WTC11 (cell line): ENCODE data around the gene RHBDL1. TPM values are rescaled to one million over a fixed set of nuclear protein-coding genes. Genes with fewer than 3 reads are reported as not detected.

Experiments
- ATAC-seq: fragments of 200-7000 bp; cut with Tn5 transposase; 2 replicates; pipeline ENCODE4 v1.10.0; 2021; ENCODE audit warnings: mild to moderate bottlenecking, moderate library complexity
- CTCF ChIA-PET: fragments of 300-600 bp; sonication (Branson Sonifier 250); formaldehyde crosslinking; loops from one replicate; lab custom pipeline; 2021; ENCODE audit warnings: antibody characterized with exemption; lab: Charles Lee
- POLR2A ChIA-PET: fragments of 350-600 bp; sonication (Branson Sonifier 250); formaldehyde crosslinking; loops from one replicate; lab custom pipeline; 2021; ENCODE audit warnings: antibody characterized with exemption; lab: Charles Lee
- DNase-seq: peaks from one replicate; pipeline ENCODE4 v3.0.0; 2021; ENCODE audit warnings: low spot score
- H3K27ac Mint-ChIP-seq: 2 replicates; pipeline ENCODE4 v1.8.0; 2021; ENCODE audit warnings: mixed read lengths
- H3K27me3 Mint-ChIP-seq: 2 replicates; pipeline ENCODE4 v1.8.0; 2021; ENCODE audit warnings: low read depth, mild to moderate bottlenecking, moderate library complexity, mixed read lengths
- H3K36me3 Mint-ChIP-seq: 2 replicates; pipeline ENCODE4 v1.8.0; 2021; ENCODE audit warnings: mixed read lengths
- H3K4me1 Mint-ChIP-seq: 2 replicates; pipeline ENCODE4 v1.8.0; 2022; ENCODE audit warnings: mixed read lengths
- H3K4me3 Mint-ChIP-seq: 2 replicates; pipeline ENCODE4 v1.8.0; 2021; ENCODE audit warnings: mild to moderate bottlenecking, moderate library complexity, mixed read lengths
- H3K9me3 Mint-ChIP-seq: 2 replicates; pipeline ENCODE4 v1.8.0; 2021; ENCODE audit warnings: mixed read lengths
- ETV6 ChIP-seq: sonication (generic); formaldehyde crosslinking; IDR thresholded peaks from 2 replicates; pipeline ENCODE4 v1.8.1; 2022; ENCODE audit warnings: mild to moderate bottlenecking, missing genetic modification reagents
- GABPB1 ChIP-seq: sonication (generic); formaldehyde crosslinking; IDR thresholded peaks from 2 replicates; pipeline ENCODE4 v1.8.1; 2023; ENCODE audit warnings: mild to moderate bottlenecking, missing genetic modification reagents
- HMGA2 ChIP-seq: fragments of 250-450 bp; sonication (Bioruptor Pico); IDR thresholded peaks from 2 replicates; pipeline ENCODE4 v1.4.0; 2021; ENCODE audit warnings: mild to moderate bottlenecking, moderate library complexity
- MXD4 ChIP-seq: fragments of 250-450 bp; sonication (Bioruptor Pico); IDR thresholded peaks from 2 replicates; pipeline ENCODE4 v1.8.0; 2021; ENCODE audit warnings: mild to moderate bottlenecking, moderate library complexity, borderline replicate concordance
- NFYB ChIP-seq: sonication (generic); formaldehyde crosslinking; conservative IDR thresholded peaks from 2 replicates; pipeline ENCODE4 v1.8.0; 2022; ENCODE audit warnings: low read depth, missing genetic modification reagents
- RORB ChIP-seq: fragments of 250-450 bp; sonication (Bioruptor Pico); IDR thresholded peaks from 2 replicates; pipeline ENCODE4 v1.9.0; 2021; ENCODE audit warnings: mild to moderate bottlenecking
- TCF7 ChIP-seq: sonication (generic); formaldehyde crosslinking; IDR thresholded peaks from 2 replicates; pipeline ENCODE4 v1.8.0; 2022; ENCODE audit warnings: mild to moderate bottlenecking, low read depth, missing genetic modification reagents, moderate library complexity
- ZNF121 ChIP-seq: sonication (generic); formaldehyde crosslinking; IDR thresholded peaks from 2 replicates; pipeline ENCODE4 v1.8.0; 2023; ENCODE audit warnings: missing genetic modification reagents
- total RNA-seq: library from RNA; stranded (reverse); gene quantifications from 3 replicates; pipeline ENCODE4 v1.2.3, GENCODE V29; 2021
- TF ChIP-seq, protein P1 (sequence below): sonication (generic); formaldehyde crosslinking; IDR thresholded peaks from 2 replicates; pipeline ENCODE4 v1.8.1; 2023; ENCODE audit warnings: mild to moderate bottlenecking, missing genetic modification reagents
- TF ChIP-seq, protein P2 (sequence below): fragments of 250-450 bp; sonication (Bioruptor Pico); IDR thresholded peaks from 2 replicates; pipeline ENCODE4 v1.9.0; 2021; ENCODE audit warnings: mild to moderate bottlenecking, borderline replicate concordance
- TF ChIP-seq, protein P3 (sequence below): sonication (generic); formaldehyde crosslinking; IDR thresholded peaks from 2 replicates; pipeline ENCODE4 v1.8.1; 2022; ENCODE audit warnings: missing genetic modification reagents, borderline replicate concordance
- TF ChIP-seq, protein P4 (sequence below): sonication (generic); formaldehyde crosslinking; IDR thresholded peaks from 2 replicates; pipeline ENCODE4 v1.8.1; 2023; ENCODE audit warnings: mild to moderate bottlenecking, missing genetic modification reagents, moderate library complexity
- TF ChIP-seq, protein P5 (sequence below): sonication (generic); formaldehyde crosslinking; IDR thresholded peaks from 2 replicates; pipeline ENCODE4 v1.8.1; 2022; ENCODE audit warnings: low read depth, missing genetic modification reagents, borderline replicate concordance
- TF ChIP-seq, protein P6 (sequence below): sonication (generic); formaldehyde crosslinking; IDR thresholded peaks from 2 replicates; pipeline ENCODE4 v1.8.0; 2022; ENCODE audit warnings: mild to moderate bottlenecking, missing genetic modification reagents
- TF ChIP-seq, protein P7 (sequence below): fragments of 250-450 bp; sonication (Bioruptor Pico); conservative IDR thresholded peaks from 2 replicates; pipeline ENCODE4 v1.9.0; 2021; ENCODE audit warnings: mild to moderate bottlenecking
- TF ChIP-seq, protein P8 (sequence below): sonication (generic); formaldehyde crosslinking; IDR thresholded peaks from 2 replicates; pipeline ENCODE4 v1.8.0; 2023; ENCODE audit warnings: missing genetic modification reagents, mild to moderate bottlenecking, borderline replicate concordance

RHBDL1 gene
- total RNA-seq, 1 experiment from 2014 or later: 8.2 TPM

DNA sequence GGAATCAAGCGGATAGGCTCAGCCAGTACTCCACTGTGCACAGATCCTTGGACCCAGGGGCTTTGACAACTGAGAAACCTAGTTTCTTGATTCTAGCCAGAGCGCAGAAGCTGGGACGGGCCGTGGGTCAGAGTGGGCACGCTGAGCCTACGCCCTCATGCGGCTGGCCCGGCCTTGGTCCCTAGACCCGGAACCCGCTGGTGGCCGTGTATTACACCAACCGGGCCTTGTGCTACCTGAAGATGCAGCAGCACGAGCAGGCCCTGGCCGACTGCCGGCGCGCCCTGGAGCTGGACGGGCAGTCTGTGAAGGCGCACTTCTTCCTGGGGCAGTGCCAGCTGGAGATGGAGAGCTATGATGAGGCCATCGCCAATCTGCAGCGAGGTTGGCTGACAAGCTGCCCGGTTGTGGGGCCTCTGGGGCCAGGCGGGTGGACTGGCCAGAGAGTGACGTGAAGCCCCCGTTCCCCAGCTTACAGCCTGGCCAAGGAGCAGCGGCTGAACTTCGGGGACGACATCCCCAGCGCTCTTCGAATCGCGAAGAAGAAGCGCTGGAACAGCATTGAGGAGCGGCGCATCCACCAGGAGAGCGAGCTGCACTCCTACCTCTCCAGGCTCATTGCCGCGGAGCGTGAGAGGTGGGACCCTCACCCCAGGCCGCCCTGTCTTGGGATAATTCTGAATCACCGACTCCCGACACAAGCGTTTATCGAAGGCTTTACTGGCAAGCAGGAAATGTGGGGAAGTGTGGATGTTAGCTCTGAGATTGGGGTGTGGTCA, 5.7 kb downstream of the RHBDL1 start:
- peaks cover 24% of the 10 kb centered on the region for H3K4me1 Mint-ChIP-seq
- H3K36me3 Mint-ChIP-seq: peaks cover 24% of the 10 kb centered on the region
- peak overlapping the region; percentile 76 for H3K4me3 Mint-ChIP-seq
- DNase-seq: no peak
- H3K27ac Mint-ChIP-seq: peak overlapping the region; percentile 57; the same call in 1 of the 2 replicates
- ChIA-PET CTCF (interaction anchor here (0.7 to 3.1 kb wide), 8 partner anchors 13 to 102 kb away, joined by 3 to 21 read pairs (median 4); partner anchors contain the start of gene RHOT2), POLR2A (interaction anchor here (0.9 to 1.1 kb wide), 2 partner anchors 9 to 39 kb away, joined by 3 read pairs; partner anchors contain the start of gene WDR24)
- ATAC-seq: 0 out of 2 replicates have a peak, but pooled peaks have one; percentile 0
- no peaks in the 10 kb centered on the region for H3K27me3 Mint-ChIP-seq
- H3K9me3 Mint-ChIP-seq: no peaks in the 10 kb centered on the region
- TF ChIP-seq RORB (CRISPR knock-in tag) (no peak), HMGA2 (CRISPR knock-in tag) (no peak), GABPB1 (CRISPR knock-in tag) (0 out of 2 replicates have a peak, but pooled peaks have one; percentile 23), MXD4 (no peak), TCF7 (CRISPR knock-in tag) (no peak), ZNF121 (CRISPR knock-in tag) (no peak), NFYB (CRISPR knock-in tag) (no peak), ETV6 (CRISPR knock-in tag) (0 out of 2 replicates have a peak, but pooled peaks have one; percentile 37)
- TF ChIP-seq, protein P1, sequence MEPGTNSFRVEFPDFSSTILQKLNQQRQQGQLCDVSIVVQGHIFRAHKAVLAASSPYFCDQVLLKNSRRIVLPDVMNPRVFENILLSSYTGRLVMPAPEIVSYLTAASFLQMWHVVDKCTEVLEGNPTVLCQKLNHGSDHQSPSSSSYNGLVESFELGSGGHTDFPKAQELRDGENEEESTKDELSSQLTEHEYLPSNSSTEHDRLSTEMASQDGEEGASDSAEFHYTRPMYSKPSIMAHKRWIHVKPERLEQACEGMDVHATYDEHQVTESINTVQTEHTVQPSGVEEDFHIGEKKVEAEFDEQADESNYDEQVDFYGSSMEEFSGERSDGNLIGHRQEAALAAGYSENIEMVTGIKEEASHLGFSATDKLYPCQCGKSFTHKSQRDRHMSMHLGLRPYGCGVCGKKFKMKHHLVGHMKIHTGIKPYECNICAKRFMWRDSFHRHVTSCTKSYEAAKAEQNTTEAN (CRISPR knock-in tag): no peak
- TF ChIP-seq, protein P2, sequence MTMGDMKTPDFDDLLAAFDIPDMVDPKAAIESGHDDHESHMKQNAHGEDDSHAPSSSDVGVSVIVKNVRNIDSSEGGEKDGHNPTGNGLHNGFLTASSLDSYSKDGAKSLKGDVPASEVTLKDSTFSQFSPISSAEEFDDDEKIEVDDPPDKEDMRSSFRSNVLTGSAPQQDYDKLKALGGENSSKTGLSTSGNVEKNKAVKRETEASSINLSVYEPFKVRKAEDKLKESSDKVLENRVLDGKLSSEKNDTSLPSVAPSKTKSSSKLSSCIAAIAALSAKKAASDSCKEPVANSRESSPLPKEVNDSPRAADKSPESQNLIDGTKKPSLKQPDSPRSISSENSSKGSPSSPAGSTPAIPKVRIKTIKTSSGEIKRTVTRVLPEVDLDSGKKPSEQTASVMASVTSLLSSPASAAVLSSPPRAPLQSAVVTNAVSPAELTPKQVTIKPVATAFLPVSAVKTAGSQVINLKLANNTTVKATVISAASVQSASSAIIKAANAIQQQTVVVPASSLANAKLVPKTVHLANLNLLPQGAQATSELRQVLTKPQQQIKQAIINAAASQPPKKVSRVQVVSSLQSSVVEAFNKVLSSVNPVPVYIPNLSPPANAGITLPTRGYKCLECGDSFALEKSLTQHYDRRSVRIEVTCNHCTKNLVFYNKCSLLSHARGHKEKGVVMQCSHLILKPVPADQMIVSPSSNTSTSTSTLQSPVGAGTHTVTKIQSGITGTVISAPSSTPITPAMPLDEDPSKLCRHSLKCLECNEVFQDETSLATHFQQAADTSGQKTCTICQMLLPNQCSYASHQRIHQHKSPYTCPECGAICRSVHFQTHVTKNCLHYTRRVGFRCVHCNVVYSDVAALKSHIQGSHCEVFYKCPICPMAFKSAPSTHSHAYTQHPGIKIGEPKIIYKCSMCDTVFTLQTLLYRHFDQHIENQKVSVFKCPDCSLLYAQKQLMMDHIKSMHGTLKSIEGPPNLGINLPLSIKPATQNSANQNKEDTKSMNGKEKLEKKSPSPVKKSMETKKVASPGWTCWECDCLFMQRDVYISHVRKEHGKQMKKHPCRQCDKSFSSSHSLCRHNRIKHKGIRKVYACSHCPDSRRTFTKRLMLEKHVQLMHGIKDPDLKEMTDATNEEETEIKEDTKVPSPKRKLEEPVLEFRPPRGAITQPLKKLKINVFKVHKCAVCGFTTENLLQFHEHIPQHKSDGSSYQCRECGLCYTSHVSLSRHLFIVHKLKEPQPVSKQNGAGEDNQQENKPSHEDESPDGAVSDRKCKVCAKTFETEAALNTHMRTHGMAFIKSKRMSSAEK: no peak
- TF ChIP-seq, protein P3, sequence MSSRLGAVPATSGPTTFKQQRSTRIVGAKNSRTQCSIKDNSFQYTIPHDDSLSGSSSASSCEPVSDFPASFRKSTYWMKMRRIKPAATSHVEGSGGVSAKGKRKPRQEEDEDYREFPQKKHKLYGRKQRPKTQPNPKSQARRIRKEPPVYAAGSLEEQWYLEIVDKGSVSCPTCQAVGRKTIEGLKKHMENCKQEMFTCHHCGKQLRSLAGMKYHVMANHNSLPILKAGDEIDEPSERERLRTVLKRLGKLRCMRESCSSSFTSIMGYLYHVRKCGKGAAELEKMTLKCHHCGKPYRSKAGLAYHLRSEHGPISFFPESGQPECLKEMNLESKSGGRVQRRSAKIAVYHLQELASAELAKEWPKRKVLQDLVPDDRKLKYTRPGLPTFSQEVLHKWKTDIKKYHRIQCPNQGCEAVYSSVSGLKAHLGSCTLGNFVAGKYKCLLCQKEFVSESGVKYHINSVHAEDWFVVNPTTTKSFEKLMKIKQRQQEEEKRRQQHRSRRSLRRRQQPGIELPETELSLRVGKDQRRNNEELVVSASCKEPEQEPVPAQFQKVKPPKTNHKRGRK (CRISPR knock-in tag): no peak
- TF ChIP-seq, protein P4, sequence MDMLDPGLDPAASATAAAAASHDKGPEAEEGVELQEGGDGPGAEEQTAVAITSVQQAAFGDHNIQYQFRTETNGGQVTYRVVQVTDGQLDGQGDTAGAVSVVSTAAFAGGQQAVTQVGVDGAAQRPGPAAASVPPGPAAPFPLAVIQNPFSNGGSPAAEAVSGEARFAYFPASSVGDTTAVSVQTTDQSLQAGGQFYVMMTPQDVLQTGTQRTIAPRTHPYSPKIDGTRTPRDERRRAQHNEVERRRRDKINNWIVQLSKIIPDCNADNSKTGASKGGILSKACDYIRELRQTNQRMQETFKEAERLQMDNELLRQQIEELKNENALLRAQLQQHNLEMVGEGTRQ (CRISPR knock-in tag): no peak
- TF ChIP-seq, protein P5, sequence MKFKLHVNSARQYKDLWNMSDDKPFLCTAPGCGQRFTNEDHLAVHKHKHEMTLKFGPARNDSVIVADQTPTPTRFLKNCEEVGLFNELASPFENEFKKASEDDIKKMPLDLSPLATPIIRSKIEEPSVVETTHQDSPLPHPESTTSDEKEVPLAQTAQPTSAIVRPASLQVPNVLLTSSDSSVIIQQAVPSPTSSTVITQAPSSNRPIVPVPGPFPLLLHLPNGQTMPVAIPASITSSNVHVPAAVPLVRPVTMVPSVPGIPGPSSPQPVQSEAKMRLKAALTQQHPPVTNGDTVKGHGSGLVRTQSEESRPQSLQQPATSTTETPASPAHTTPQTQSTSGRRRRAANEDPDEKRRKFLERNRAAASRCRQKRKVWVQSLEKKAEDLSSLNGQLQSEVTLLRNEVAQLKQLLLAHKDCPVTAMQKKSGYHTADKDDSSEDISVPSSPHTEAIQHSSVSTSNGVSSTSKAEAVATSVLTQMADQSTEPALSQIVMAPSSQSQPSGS (CRISPR knock-in tag): no peak
- TF ChIP-seq, protein P6, sequence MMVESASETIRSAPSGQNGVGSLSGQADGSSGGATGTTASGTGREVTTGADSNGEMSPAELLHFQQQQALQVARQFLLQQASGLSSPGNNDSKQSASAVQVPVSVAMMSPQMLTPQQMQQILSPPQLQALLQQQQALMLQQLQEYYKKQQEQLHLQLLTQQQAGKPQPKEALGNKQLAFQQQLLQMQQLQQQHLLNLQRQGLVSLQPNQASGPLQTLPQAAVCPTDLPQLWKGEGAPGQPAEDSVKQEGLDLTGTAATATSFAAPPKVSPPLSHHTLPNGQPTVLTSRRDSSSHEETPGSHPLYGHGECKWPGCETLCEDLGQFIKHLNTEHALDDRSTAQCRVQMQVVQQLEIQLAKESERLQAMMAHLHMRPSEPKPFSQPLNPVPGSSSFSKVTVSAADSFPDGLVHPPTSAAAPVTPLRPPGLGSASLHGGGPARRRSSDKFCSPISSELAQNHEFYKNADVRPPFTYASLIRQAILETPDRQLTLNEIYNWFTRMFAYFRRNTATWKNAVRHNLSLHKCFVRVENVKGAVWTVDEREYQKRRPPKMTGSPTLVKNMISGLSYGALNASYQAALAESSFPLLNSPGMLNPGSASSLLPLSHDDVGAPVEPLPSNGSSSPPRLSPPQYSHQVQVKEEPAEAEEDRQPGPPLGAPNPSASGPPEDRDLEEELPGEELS (CRISPR knock-in tag): 0 out of 2 replicates have a peak, but pooled peaks have one; percentile 19
- TF ChIP-seq, protein P7, sequence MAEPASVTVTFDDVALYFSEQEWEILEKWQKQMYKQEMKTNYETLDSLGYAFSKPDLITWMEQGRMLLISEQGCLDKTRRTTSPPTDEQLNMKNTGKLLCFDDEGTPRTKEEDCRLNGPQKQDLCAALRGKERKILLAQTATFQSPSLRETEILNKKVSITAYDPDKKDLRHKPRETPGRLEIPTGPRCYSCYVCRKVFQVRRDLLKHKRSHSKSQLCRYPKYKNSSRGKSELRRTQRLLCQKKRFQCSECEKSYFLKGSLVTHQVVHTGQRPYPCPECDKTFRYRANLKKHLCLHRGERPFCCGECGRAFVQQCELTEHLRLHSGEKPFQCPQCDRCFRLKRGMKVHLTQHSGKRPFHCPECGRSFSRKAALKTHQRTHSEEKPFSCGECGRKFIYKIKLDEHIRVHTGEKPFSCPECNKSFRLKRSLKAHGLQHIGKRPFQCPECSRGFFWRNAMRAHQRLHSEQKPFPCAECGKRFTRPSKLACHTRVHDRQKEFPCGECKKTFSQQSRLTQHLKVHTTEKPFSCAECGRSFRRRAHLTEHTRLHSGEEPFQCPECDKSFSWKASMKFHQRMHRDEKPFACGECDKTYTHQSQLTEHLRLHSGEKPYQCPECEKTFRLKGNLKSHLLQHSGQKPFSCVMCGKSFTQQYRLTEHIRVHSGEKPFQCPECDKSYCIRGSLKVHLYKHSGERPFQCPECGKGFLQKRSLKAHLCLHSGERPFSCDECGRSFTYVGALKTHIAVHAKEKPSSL: no peak
- TF ChIP-seq, protein P8, sequence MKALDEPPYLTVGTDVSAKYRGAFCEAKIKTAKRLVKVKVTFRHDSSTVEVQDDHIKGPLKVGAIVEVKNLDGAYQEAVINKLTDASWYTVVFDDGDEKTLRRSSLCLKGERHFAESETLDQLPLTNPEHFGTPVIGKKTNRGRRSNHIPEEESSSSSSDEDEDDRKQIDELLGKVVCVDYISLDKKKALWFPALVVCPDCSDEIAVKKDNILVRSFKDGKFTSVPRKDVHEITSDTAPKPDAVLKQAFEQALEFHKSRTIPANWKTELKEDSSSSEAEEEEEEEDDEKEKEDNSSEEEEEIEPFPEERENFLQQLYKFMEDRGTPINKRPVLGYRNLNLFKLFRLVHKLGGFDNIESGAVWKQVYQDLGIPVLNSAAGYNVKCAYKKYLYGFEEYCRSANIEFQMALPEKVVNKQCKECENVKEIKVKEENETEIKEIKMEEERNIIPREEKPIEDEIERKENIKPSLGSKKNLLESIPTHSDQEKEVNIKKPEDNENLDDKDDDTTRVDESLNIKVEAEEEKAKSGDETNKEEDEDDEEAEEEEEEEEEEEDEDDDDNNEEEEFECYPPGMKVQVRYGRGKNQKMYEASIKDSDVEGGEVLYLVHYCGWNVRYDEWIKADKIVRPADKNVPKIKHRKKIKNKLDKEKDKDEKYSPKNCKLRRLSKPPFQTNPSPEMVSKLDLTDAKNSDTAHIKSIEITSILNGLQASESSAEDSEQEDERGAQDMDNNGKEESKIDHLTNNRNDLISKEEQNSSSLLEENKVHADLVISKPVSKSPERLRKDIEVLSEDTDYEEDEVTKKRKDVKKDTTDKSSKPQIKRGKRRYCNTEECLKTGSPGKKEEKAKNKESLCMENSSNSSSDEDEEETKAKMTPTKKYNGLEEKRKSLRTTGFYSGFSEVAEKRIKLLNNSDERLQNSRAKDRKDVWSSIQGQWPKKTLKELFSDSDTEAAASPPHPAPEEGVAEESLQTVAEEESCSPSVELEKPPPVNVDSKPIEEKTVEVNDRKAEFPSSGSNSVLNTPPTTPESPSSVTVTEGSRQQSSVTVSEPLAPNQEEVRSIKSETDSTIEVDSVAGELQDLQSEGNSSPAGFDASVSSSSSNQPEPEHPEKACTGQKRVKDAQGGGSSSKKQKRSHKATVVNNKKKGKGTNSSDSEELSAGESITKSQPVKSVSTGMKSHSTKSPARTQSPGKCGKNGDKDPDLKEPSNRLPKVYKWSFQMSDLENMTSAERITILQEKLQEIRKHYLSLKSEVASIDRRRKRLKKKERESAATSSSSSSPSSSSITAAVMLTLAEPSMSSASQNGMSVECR: no peak
